Mesenchymal stem cell (in vitro differentiated cells and primary cell): ENCODE data around the gene KRTAP4-9.
"Not testable (repeated sequence)": the region's sequence is repeated elsewhere in the genome, so short reads cannot be mapped to it uniquely, and the experiment has no call there.

Experiments used
- DNase-seq: peaks from one replicate; pipeline ENCODE4 v3.0.0-alpha.2; 2013
- H2AFZ ChIP-seq: one replicate; pipeline ENCODE4 v1.6.1; 2013; ENCODE audit warnings: low read depth, mild to moderate bottlenecking, control low read depth, inconsistent platforms, low read length, moderate library complexity
- H2AK5ac ChIP-seq: 2 replicates; pipeline ENCODE4 v1.6.1; 2013; ENCODE audit warnings: low read length, moderate library complexity, mild to moderate bottlenecking, inconsistent platforms; ENCODE audit not compliant: severe bottlenecking
- H2BK120ac ChIP-seq: one replicate; pipeline ENCODE4 v1.6.1; 2013; ENCODE audit warnings: low read depth, mild to moderate bottlenecking, inconsistent platforms, low read length, moderate library complexity
- H2BK12ac ChIP-seq, 2 experiments: one replicate each; pipeline ENCODE4 v1.6.1; 2013; ENCODE audit warnings: inconsistent platforms in 2 of 2, low read length in 2 of 2, mild to moderate bottlenecking in 2 of 2, moderate library complexity in 2 of 2, control low read depth in 1 of 2
- H2BK15ac ChIP-seq: one replicate; pipeline ENCODE4 v1.6.1; 2013; ENCODE audit warnings: mild to moderate bottlenecking, low read depth, inconsistent platforms; ENCODE audit not compliant: poor library complexity, severe bottlenecking
- H2BK5ac ChIP-seq: 2 replicates; pipeline ENCODE4 v1.6.1; 2013; ENCODE audit warnings: low read depth, mild to moderate bottlenecking, low read length, control low read depth, inconsistent platforms; ENCODE audit not compliant: poor library complexity, severe bottlenecking
- H3K14ac ChIP-seq, 2 experiments: one replicate each; pipeline ENCODE4 v1.6.1; 2013; ENCODE audit warnings: inconsistent platforms in 2 of 2, low read length in 2 of 2, control low read depth in 1 of 2, mild to moderate bottlenecking in 1 of 2, moderate library complexity in 1 of 2
- H3K18ac ChIP-seq, 2 experiments: one replicate each; pipeline ENCODE4 v1.6.1; 2013; ENCODE audit warnings: inconsistent platforms in 2 of 2, low read length in 2 of 2, control low read depth in 1 of 2, low read depth in 1 of 2, mild to moderate bottlenecking in 1 of 2
- H3K23ac ChIP-seq, 2 experiments: one replicate each; pipeline ENCODE4 v1.6.1; 2013; ENCODE audit warnings: inconsistent platforms in 2 of 2, low read length in 2 of 2, mild to moderate bottlenecking in 2 of 2, moderate library complexity in 2 of 2, control low read depth in 1 of 2
- H3K27ac ChIP-seq: 2 replicates; pipeline ENCODE4 v1.5.1; 2013; ENCODE audit warnings: mild to moderate bottlenecking, moderate library complexity, low read length, control low read depth, inconsistent platforms; ENCODE audit not compliant: poor library complexity, severe bottlenecking
- H3K27me3 ChIP-seq, 2 experiments: 2 replicates each; pipeline versions ENCODE4 v1.6.1 to v1.7.0; 2013; ENCODE audit warnings: low read length in 2 of 2, mild to moderate bottlenecking in 2 of 2, moderate library complexity in 2 of 2, control low read depth in 1 of 2, inconsistent platforms in 1 of 2; ENCODE audit not compliant: control insufficient read depth in 1 of 2, insufficient read depth in 1 of 2
- H3K36me3 ChIP-seq, 2 experiments: 2 replicates each; pipeline versions ENCODE4 v1.6.1 to v1.7.0; 2013; ENCODE audit warnings: low read length in 2 of 2, control low read depth in 1 of 2, inconsistent platforms in 1 of 2, low read depth in 1 of 2, mild to moderate bottlenecking in 1 of 2; ENCODE audit not compliant: insufficient read depth in 2 of 2, control insufficient read depth in 1 of 2
- H3K4ac ChIP-seq, 2 experiments: one replicate each; pipeline ENCODE4 v1.6.1; 2013; ENCODE audit warnings: inconsistent platforms in 2 of 2, low read length in 2 of 2, mild to moderate bottlenecking in 2 of 2, moderate library complexity in 2 of 2, control low read depth in 1 of 2, low read depth in 1 of 2
- H3K4me1 ChIP-seq: 2 replicates; pipeline ENCODE4 v1.6.1; 2013; ENCODE audit warnings: low read depth, low read length, control low read depth; ENCODE audit not compliant: control insufficient read depth, insufficient read depth
- H3K4me2 ChIP-seq: 2 replicates; pipeline ENCODE4 v1.6.1; 2013; ENCODE audit warnings: low read length, mild to moderate bottlenecking, inconsistent platforms; ENCODE audit not compliant: poor library complexity, severe bottlenecking
- H3K4me3 ChIP-seq, 2 experiments: 2 replicates each; pipeline versions ENCODE4 v1.5.1 to v1.7.0; 2013; ENCODE audit warnings: low read length in 2 of 2, mild to moderate bottlenecking in 2 of 2, control low read depth in 1 of 2, low read depth in 1 of 2; ENCODE audit not compliant: insufficient read depth in 1 of 2
- H3K79me1 ChIP-seq: replicated peaks from 2 replicates; pipeline ENCODE4 v1.6.1; 2013; ENCODE audit warnings: mild to moderate bottlenecking, control low read depth, low read length, inconsistent platforms; ENCODE audit not compliant: poor library complexity, severe bottlenecking
- H3K9ac ChIP-seq: 2 replicates; pipeline ENCODE4 v1.7.0; 2013; ENCODE audit warnings: mild to moderate bottlenecking, low read length, moderate library complexity
- H3K9me3 ChIP-seq: 2 replicates; pipeline ENCODE4 v1.7.0; 2013; ENCODE audit warnings: mild to moderate bottlenecking, low read length; ENCODE audit not compliant: control insufficient read depth
- H4K8ac ChIP-seq: one replicate; pipeline ENCODE4 v1.6.1; 2013; ENCODE audit warnings: inconsistent platforms, mild to moderate bottlenecking, low read length, moderate library complexity
- H4K91ac ChIP-seq: one replicate; pipeline ENCODE4 v1.6.1; 2013; ENCODE audit warnings: mild to moderate bottlenecking, low read length, inconsistent platforms
- WGBS: methylation state at CpG from one replicate; pipeline ENCODE4 v1.1.7; 2013; ENCODE audit warnings: mixed read lengths; 5-methylcytosine and 5-hydroxymethylcytosine counted together

The KRTAP4-9 gene

GRCh38 chr17:41083427-41083826 lies 21.8 kb upstream of the KRTAP4-9 start:
- not testable (repeated sequence) for H3K27me3 ChIP-seq, H2BK5ac ChIP-seq, H3K4ac ChIP-seq, H3K9me3 ChIP-seq, H3K14ac ChIP-seq, H2BK15ac ChIP-seq, H4K8ac ChIP-seq, H3K4me1 ChIP-seq, DNase-seq, H3K18ac ChIP-seq, H2BK120ac ChIP-seq, H4K91ac ChIP-seq, H3K23ac ChIP-seq, H2AFZ ChIP-seq, H3K9ac ChIP-seq, H3K79me1 ChIP-seq, H3K36me3 ChIP-seq, H3K4me3 ChIP-seq, H3K4me2 ChIP-seq, H2AK5ac ChIP-seq, H2BK12ac ChIP-seq
- H3K27ac ChIP-seq: peak overlapping the region; percentile 71
- no CpG with 5 or more reads among the region's 2 CpGs for WGBS

- not testable (repeated sequence) for H3K4me1 ChIP-seq, H3K4me3 ChIP-seq, H2BK15ac ChIP-seq, H3K27me3 ChIP-seq, H2BK5ac ChIP-seq, DNase-seq, H3K79me1 ChIP-seq, H4K8ac ChIP-seq, H3K9me3 ChIP-seq, H2BK12ac ChIP-seq, H3K23ac ChIP-seq, H3K4me2 ChIP-seq, H3K4ac ChIP-seq, H3K36me3 ChIP-seq, H3K9ac ChIP-seq, H2BK120ac ChIP-seq, H4K91ac ChIP-seq, H2AFZ ChIP-seq
- 85% methylated on average over 13 of the region's 14 CpGs for WGBS
- Histone ChIP-seq H3K18ac (peak within 1 kb of the TSS in 1 of 2 experiments; percentile 57), H2AK5ac (peak within 1 kb of the TSS; percentile 39), H3K27ac (peak within 1 kb of the TSS; percentile 71), H3K14ac (peak within 1 kb of the TSS in 1 of 2 experiments; percentile 81)
Measured at GRCh38 chr17:41084100-41084856, 20.9 kb upstream of the KRTAP4-9 start, which contains the start of gene KRTAP4-7. KRTAP4-7 (plus strand) TSS chr17:41084150; CDS start chr17:41084207, 57 bp downstream.

- H3K4ac ChIP-seq, H3K27ac ChIP-seq, H3K18ac ChIP-seq, H3K36me3 ChIP-seq, H2BK5ac ChIP-seq, H3K9ac ChIP-seq, H2BK15ac ChIP-seq, H2AK5ac ChIP-seq, H2AFZ ChIP-seq, H4K8ac ChIP-seq, H2BK12ac ChIP-seq, H3K4me2 ChIP-seq, H3K9me3 ChIP-seq, H2BK120ac ChIP-seq, H3K23ac ChIP-seq, H3K27me3 ChIP-seq, H3K14ac ChIP-seq, H4K91ac ChIP-seq, DNase-seq, H3K4me1 ChIP-seq, H3K4me3 ChIP-seq, H3K79me1 ChIP-seq: not testable (repeated sequence)
- no CpG with 5 or more reads among the region's 4 CpGs for WGBS
Measured at GRCh38 chr17:41088760-41089352, 16.3 kb upstream of the KRTAP4-9 start.

- 99% methylated on average over 7 of the region's 7 CpGs for WGBS
- Histone ChIP-seq H3K14ac (no peak overlapping the region), H3K9me3 (no peaks in the 10 kb centered on the region)
Measured at GRCh38 chr17:41096055-41096454, 9.1 kb upstream of the KRTAP4-9 start.

More at GRCh38 chr17:41096055-41096454, 9.1 kb upstream of the KRTAP4-9 start:
- H2BK120ac ChIP-seq: no peak overlapping the region
- H2AFZ ChIP-seq: no peak overlapping the region
- H3K18ac ChIP-seq: no peak overlapping the region
- H3K27ac ChIP-seq: no peak overlapping the region
- no peak overlapping the region for H2BK15ac ChIP-seq
- no peak overlapping the region for H3K9ac ChIP-seq
- no peak overlapping the region for H3K4me2 ChIP-seq
- no peak for DNase-seq
- no peak overlapping the region for H4K91ac ChIP-seq
- no peak overlapping the region for H2BK12ac ChIP-seq
- H3K4me3 ChIP-seq: no peak overlapping the region
- H3K23ac ChIP-seq: no peak overlapping the region
- H3K79me1 ChIP-seq: no peaks in the 10 kb centered on the region
- H3K36me3 ChIP-seq: no peaks in the 10 kb centered on the region
- H3K27me3 ChIP-seq: no peaks in the 10 kb centered on the region
- H2BK5ac ChIP-seq: no peak overlapping the region
- H4K8ac ChIP-seq: no peak overlapping the region
- peaks cover 9% of the 10 kb centered on the region for H3K4me1 ChIP-seq
- no peak overlapping the region for H3K4ac ChIP-seq
- no peak overlapping the region for H2AK5ac ChIP-seq
